Hypothalamus (tissue), 51 donors: ENCODE data around the gene TRIM51G.
"Not testable (repeated sequence)": the region's sequence is repeated elsewhere in the genome, so short reads cannot be mapped to it uniquely, and the experiment has no call there.

Source experiments
- DNase-seq, 51 donors: peaks; one replicate each; lab custom pipeline; 2025; lab: John Stamatoyannopoulos, UW

Gene TRIM51G

GRCh38 chr11:48983785-48984184 lies at the start of gene TRIM51G:
TSS of gene TRIM51G (minus strand) at chr11:48983885. CDS start at chr11:48981695, 2,190 bp downstream.
- not testable (repeated sequence) for DNase-seq

- DNase-seq, result not testable (repeated sequence)
Measured at GRCh38 chr11:49028523-49028922, 44.8 kb upstream of the TRIM51G start, which contains the start of gene TRIM49B. TSS of gene TRIM49B (plus strand) at chr11:49028823. CDS start at chr11:49031600, 2,777 bp downstream.

GRCh38 chr11:48968592-48968991 lies 15.1 kb downstream of the TRIM51G start:
- not testable (repeated sequence) for DNase-seq

- not testable (repeated sequence) for DNase-seq
Measured at GRCh38 chr11:48955315-48956049, 28.2 kb downstream of the TRIM51G start.

GRCh38 chr11:48945796-48946195 lies 37.9 kb downstream of the TRIM51G start:
- not testable (repeated sequence) for DNase-seq
